ENCODE results near the gene TMEM256.

DNA sequence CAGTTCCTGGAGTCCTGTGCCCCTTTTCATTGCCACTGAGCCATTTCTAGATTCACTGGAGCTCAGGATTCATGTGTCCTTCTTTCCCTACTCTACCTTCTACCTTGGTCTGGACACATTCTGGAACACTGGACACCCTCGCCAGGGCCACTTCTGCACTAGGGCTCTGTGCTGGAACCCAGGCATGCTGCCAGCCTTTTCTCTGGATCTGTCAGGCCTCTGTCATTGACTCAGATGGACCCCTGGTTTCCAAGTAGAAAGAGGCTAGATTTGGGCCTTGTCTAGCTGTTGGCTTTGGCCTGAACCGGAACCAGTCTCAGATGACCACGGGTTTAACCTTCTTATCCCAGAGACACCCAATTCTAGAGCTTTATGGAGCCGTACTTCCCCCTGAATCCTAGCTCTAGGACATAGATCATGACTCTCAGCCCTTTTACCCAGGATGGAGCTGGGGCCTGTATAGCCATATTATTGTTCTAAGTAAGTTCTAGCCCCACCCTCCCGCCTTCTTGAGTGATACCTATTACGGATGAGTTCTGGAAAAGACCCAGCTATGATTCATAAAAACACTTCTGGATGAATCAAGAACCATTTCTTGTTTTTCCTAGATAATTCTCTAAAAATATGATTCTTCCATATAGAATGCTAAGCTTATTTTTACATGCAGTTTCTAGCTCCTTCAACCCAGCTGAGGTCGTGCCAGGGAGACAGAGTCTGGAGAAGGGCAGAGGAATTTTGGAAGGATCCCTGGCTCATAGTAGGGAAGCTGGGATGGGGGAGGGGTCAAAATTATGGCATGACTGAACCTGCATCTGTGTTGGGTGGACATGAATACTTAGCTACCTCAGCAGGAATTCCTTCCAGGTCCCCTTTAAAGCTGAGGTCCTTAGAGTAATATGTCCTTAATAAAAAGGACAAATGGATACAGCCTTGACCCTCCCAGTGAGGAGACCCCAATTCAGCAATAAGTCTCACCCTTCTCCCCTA lies 39.9 kb upstream of the TMEM256 start:
- no peak for TF ChIP-seq POLR2A (IDR thresholded peaks at IDR 0.05; ENCODE audit: low read length)
- no peak for TF ChIP-seq CEBPB (IDR thresholded peaks at IDR 0.05)
- TF ChIP-seq, protein P1, sequence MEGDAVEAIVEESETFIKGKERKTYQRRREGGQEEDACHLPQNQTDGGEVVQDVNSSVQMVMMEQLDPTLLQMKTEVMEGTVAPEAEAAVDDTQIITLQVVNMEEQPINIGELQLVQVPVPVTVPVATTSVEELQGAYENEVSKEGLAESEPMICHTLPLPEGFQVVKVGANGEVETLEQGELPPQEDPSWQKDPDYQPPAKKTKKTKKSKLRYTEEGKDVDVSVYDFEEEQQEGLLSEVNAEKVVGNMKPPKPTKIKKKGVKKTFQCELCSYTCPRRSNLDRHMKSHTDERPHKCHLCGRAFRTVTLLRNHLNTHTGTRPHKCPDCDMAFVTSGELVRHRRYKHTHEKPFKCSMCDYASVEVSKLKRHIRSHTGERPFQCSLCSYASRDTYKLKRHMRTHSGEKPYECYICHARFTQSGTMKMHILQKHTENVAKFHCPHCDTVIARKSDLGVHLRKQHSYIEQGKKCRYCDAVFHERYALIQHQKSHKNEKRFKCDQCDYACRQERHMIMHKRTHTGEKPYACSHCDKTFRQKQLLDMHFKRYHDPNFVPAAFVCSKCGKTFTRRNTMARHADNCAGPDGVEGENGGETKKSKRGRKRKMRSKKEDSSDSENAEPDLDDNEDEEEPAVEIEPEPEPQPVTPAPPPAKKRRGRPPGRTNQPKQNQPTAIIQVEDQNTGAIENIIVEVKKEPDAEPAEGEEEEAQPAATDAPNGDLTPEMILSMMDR (IDR thresholded peaks at IDR 0.05) = no peak
- TF ChIP-seq KDM1A (IDR thresholded peaks at IDR 0.05; ENCODE audit: low read depth) = no peak
- no peak for TF ChIP-seq CBX2 (IDR thresholded peaks at IDR 0.05; ENCODE audit: borderline replicate concordance, low read depth)
- TF ChIP-seq, protein P2, sequence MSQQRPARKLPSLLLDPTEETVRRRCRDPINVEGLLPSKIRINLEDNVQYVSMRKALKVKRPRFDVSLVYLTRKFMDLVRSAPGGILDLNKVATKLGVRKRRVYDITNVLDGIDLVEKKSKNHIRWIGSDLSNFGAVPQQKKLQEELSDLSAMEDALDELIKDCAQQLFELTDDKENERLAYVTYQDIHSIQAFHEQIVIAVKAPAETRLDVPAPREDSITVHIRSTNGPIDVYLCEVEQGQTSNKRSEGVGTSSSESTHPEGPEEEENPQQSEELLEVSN (IDR thresholded peaks at IDR 0.05; ENCODE audit: borderline replicate concordance, low read depth) = no peak
- TF ChIP-seq, protein P3, sequence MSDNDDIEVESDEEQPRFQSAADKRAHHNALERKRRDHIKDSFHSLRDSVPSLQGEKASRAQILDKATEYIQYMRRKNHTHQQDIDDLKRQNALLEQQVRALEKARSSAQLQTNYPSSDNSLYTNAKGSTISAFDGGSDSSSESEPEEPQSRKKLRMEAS (IDR thresholded peaks at IDR 0.05) = no peak
- TF ChIP-seq POLR2AphosphoS2 (conservative IDR thresholded peaks at IDR 0.05; ENCODE audit: low read length) = no peak
- TF ChIP-seq, protein P4, sequence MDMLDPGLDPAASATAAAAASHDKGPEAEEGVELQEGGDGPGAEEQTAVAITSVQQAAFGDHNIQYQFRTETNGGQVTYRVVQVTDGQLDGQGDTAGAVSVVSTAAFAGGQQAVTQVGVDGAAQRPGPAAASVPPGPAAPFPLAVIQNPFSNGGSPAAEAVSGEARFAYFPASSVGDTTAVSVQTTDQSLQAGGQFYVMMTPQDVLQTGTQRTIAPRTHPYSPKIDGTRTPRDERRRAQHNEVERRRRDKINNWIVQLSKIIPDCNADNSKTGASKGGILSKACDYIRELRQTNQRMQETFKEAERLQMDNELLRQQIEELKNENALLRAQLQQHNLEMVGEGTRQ (IDR thresholded peaks at IDR 0.05) = no peak
- no peak for TF ChIP-seq TFCP2L1 (CRISPR knock-in tag; IDR thresholded peaks at IDR 0.05)
- TF ChIP-seq RFX5 (IDR thresholded peaks at IDR 0.05) = no peak
- TF ChIP-seq HOXB5 (CRISPR knock-in tag; IDR thresholded peaks at IDR 0.05) = no peak
